IMR-90 (cell line): ENCODE data around the gene AGAP1. TPM values are rescaled to one million over a fixed set of nuclear protein-coding genes. Genes with fewer than 3 reads are reported as not detected.

ENCODE experiments used
- MAZ ChIP-seq: IDR thresholded peaks from 2 replicates; pipeline ENCODE4 v1.6.1; 2012; ENCODE audit warnings: low read depth, mild to moderate bottlenecking, low read length, improper control_type of control experiment, moderate library complexity, borderline replicate concordance
- polyA plus RNA-seq, 3 experiments: library from polyadenylated mRNA; depleted of rRNA; stranded (reverse); fragments of >200 nt; gene quantifications; 2 replicates each; pipeline ENCODE4 v1.2.3, GENCODE V29; 2012; ENCODE audit warnings: low replicate concordance in 1 of 3
- total RNA-seq: library from RNA; depleted of rRNA; stranded (reverse); fragments of >200 nt; gene quantifications from 2 replicates; pipeline ENCODE4 v1.2.3, GENCODE V29; 2012
- TF ChIP-seq, protein P1 (sequence below): conservative IDR thresholded peaks from 2 replicates; pipeline ENCODE4 v1.5.1; 2012; ENCODE audit warnings: mild to moderate bottlenecking, low read depth, low read length, improper control_type of control experiment

AGAP1 gene
- total and polyA plus RNA-seq, 2 of the 4 experiments (the other 2 are of a cell fraction), result 15.1 to 16.4 TPM

GRCh38 chr2:236173729-236174607, 680.1 kb downstream of the AGAP1 start (continued):
- TF ChIP-seq, protein P1, sequence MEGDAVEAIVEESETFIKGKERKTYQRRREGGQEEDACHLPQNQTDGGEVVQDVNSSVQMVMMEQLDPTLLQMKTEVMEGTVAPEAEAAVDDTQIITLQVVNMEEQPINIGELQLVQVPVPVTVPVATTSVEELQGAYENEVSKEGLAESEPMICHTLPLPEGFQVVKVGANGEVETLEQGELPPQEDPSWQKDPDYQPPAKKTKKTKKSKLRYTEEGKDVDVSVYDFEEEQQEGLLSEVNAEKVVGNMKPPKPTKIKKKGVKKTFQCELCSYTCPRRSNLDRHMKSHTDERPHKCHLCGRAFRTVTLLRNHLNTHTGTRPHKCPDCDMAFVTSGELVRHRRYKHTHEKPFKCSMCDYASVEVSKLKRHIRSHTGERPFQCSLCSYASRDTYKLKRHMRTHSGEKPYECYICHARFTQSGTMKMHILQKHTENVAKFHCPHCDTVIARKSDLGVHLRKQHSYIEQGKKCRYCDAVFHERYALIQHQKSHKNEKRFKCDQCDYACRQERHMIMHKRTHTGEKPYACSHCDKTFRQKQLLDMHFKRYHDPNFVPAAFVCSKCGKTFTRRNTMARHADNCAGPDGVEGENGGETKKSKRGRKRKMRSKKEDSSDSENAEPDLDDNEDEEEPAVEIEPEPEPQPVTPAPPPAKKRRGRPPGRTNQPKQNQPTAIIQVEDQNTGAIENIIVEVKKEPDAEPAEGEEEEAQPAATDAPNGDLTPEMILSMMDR, result no peak
- TF ChIP-seq MAZ, result no peak
